ENCODE data around the gene VBP1.
"Not testable (repeated sequence)": the region's sequence is repeated elsewhere in the genome, so short reads cannot be mapped to it uniquely, and the experiment has no call there.

The VBP1 gene

DNA sequence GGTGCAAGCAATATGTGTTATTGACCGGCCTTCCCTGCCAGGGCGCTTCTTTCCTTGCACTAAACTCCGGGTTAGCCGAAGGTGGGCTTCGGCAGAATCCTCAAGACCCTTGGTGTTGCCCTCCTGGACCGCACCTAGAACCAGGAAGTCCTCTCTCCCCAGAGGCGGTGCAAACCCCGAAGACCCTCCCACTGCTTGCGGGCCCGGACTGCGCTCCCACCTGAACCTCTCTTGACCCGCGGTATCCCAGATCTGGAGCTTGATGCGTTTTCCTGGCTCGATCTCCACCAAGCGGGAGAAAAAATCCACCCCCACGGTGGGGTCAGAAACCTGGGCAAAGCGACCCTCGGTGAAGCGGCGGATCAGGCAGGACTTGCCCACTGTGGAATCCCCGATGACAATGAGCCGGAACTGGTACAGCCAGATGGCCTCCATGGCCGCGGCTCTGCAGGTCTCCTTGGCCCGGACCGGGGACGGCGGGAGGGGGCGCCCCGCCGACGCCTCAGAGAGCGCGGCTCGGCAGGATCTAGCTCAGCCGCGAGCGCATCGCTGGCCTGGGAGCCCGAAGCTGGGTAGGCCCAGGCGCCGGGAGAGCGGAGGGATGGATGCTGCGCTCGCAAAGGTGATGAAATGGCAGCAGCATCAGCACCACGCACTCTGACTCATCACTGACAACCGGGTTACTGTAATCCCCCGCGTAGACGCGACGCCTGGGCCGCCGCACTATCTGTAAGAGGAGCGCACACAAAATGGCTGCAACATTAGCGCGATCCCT is 47.8 kb downstream of the VBP1 start, which contains the start of gene RAB39B:
TSS of gene RAB39B (minus strand) at position 638 of the 775 bp plus-strand sequence. CDS start at position 435, 203 bp downstream.
- DNase-seq (ENCODE audit: low read depth): peak; percentile 49

GRCh38 chrX:155266439-155266838 is 50.2 kb downstream of the VBP1 start:
- DNase-seq (ENCODE audit: low read depth): no peak

- not testable (repeated sequence) for DNase-seq (ENCODE audit: low read depth)
Observed at GRCh38 chrX:155267995-155268394, 51.7 kb downstream of the VBP1 start.

DNA sequence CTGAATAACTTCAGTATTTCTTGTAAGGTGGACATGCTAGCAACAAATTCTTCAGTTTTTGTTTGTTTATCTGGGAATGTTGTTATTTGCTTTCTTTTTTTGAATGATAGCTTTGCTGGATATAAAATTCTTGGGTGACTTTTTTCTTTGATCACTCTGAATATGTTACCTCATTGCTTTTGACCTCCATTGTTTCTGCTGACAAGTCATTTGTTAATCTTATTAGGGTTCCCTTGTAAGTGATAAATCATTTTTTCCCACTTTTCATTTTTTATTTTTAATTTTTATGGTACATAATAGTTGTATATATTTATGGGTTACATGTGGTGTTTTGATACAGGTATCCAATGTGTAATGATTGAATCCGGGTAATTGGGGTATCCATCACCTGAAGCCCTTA is 54.7 kb downstream of the VBP1 start:
- no peak for DNase-seq (ENCODE audit: low read depth)

GRCh38 chrX:155279873-155280272 is 63.6 kb downstream of the VBP1 start:
- DNase-seq (ENCODE audit: low read depth): no peak
